ENCODE data around the gene STAM2.
"Not testable (repeated sequence)": the region's sequence is repeated elsewhere in the genome, so short reads cannot be mapped to it uniquely, and the experiment has no call there.

STAM2 gene

DNA sequence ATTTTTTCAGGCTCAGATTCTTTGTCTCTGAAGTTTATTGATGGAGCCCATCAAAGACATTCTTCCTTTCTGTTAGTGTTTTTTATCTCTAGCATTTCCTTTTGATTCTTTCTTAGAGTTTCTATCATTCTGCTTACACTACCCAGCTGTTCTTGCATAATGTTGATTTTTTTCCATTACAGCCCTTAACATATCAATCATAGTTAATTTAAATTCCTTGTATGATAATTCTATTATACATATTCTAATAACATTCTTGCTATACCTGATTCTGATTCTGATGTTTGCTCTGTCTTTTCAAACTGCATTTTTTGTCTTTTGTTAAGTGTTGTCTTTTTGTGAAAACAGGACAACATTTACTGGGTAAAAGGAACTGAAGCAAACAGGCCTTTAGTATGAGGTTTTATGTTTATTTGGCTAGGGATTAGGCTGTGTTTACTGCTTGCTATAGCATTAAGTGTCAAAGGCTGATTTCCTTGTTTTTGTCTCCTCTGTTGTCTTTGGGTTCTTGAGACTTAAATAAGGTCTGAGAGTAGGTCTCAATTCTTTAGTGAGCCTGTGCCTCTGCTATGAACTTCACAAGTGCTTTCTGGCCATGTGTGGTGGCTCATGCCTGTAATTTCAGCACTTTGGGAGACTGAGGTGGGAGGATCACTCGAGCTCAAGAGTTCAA is 8.0 kb upstream of the STAM2 start:
- DNase-seq (ENCODE audit: low spot score): no peak

DNA sequence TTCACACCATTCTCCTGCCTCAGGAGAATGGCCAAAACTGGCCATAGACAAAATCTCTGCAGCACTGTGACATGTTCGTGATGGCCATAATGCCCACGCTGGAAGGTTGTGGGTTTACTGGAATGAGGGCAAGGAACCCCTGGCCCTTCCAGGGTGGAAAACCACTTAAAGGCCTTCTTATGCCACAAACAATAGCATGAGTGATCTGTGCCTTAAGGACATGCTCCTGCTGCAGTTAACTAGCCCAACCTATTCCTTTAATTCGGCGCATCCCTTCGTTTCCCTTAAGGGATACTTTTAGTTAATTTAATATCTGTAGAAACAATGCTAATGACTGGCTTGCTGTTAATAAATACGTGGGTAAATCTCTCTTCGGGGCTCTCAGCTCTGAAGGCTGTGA is 2.1 kb upstream of the STAM2 start:
- not testable (repeated sequence) for DNase-seq (ENCODE audit: low spot score)

More for the DNA sequence above, 8.0 kb upstream of the STAM2 start:
- TF ChIP-seq CTCF (IDR thresholded peaks at IDR 0.05; ENCODE audit: extremely low read depth, missing control alignments): no peak

DNA sequence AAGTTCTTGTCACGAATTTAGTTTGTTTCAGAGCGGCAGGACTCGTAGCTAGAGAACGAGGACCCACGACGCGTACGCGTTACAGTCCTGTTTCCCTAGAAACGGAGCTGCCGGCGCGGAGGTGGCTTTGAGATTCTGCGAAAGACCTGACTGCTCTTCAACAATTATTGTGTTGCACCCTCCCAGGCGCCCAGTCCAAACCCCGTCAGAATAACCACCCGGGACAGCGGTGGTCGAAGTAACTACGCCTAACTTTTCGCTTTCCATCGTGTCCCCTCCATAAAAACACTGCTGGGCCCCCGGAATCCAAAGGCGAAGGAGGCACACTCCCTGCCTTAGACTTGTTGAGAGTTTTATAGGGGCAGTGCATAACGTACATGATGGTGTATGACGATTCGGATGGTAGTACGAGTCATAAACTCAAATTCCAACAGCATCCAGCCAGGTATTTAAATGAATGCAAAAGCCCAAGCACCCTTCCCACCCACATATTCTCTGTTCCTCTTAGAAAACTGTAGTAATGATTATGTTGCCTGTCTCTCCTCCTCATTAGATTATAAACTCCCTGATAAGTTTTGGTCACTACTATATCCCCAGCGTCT is 651 bp upstream of the STAM2 start:
- no peak for DNase-seq (ENCODE audit: low spot score)
- TF ChIP-seq CTCF (IDR thresholded peaks at IDR 0.05; ENCODE audit: extremely low read depth, missing control alignments): no peak

- TF ChIP-seq CTCF (IDR thresholded peaks at IDR 0.05; ENCODE audit: extremely low read depth, missing control alignments): no peak
- DNase-seq (ENCODE audit: low spot score): no peak
Measured at GRCh38 chr2:152175012-152175367, 573 bp downstream of the STAM2 start.

GRCh38 chr2:152174574-152174973 is 989 bp downstream of the STAM2 start:
- DNase-seq (ENCODE audit: low spot score): no peak
- no peak for TF ChIP-seq CTCF (IDR thresholded peaks at IDR 0.05; ENCODE audit: extremely low read depth, missing control alignments)

DNA sequence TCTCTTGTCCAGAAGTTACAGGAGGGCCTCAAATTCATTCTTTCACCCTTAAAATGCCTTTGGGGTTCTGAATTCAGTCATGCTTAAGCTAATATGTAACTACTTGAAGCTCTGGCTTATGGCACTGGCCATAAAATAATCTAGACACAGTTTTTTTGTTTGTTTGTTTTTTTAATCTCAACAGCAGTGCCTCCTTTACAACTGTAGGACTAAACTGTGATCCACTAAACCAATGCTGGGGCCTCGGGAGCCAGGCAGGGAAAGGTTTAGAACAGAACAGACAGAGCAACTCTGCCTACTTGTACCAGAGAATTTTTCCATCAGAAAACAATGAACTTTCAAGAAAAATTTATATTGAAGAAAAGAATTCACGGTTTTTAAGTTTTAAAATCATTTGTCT is 1.7 kb downstream of the STAM2 start:
- no peak for DNase-seq (ENCODE audit: low spot score)
- no peak for TF ChIP-seq CTCF (IDR thresholded peaks at IDR 0.05; ENCODE audit: extremely low read depth, missing control alignments)

DNA sequence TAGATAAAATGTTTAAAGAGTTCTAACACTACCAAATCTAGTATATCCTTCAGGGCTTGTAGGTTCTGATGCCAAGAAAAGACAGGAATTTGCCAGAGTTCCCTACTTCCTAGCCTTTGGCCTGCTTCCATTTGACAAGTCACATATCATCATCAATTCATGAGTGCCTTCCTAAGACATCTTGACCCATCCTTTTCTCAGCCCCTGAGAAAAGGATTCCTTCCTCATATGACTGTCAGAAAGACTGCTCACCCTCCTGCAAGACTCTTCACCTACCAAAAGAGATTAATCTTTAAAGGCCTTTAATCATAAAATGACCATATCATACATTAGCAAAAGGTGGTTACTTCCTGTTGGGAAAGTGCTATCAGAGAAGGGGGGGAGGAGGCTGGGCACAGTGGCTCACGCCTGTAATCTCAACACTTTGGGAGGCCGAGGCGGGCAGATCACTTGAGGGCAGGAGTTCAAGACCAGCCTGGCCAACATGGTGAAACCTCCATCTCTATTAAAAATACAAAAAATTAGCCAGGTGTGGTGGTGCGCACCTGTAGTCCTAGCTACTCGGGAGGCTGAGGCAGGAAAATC is 3.3 kb downstream of the STAM2 start:
- DNase-seq (ENCODE audit: low spot score): not testable (repeated sequence)

GRCh38 chr2:152171718-152172117 is 3.8 kb downstream of the STAM2 start:
- DNase-seq (ENCODE audit: low spot score): no peak
- TF ChIP-seq CTCF (IDR thresholded peaks at IDR 0.05; ENCODE audit: extremely low read depth, missing control alignments): no peak

GRCh38 chr2:152169158-152169557 is 6.4 kb downstream of the STAM2 start:
- DNase-seq (ENCODE audit: low spot score): not testable (repeated sequence)

DNA sequence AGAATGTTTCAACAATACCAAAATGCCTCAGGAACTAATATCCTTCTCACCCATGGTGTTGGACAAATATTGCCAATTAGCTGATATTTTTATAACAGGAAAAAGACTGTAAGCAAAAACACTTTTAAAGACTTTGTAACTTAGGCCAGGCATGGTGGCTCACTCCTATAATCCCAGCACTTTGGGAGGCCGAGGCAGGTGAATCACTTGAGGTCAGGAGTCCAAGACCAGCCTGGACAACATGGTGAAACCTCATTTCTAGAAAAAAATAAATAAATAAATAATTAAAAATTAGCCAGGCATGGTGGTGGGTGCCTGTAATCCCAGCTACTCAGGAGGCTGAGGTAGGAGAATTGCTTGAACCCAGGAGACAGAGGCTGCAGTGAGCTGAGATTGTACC is 8.1 kb downstream of the STAM2 start:
- not testable (repeated sequence) for DNase-seq (ENCODE audit: low spot score)

All from GM20000 (cell line).